Smooth muscle cell (in vitro differentiated cells): ENCODE data around the gene LIMS1. TPM values are rescaled to one million over a fixed set of nuclear protein-coding genes. Genes with fewer than 3 reads are reported as not detected.

Experiments used
- DNase-seq: peaks from one replicate; lab custom pipeline; 2025; ENCODE audit not compliant: unreplicated experiment; lab: John Stamatoyannopoulos, UW
- H2AFZ ChIP-seq: fragments of 200-600 bp; sonication (generic); 2 replicates; pipeline ENCODE4 v1.6.0; 2016; ENCODE audit warnings: antibody characterized with exemption, low read depth, mild to moderate bottlenecking
- H3F3A ChIP-seq: fragments of 200-600 bp; sonication (generic); 2 replicates; pipeline ENCODE4 v1.6.0; 2017; ENCODE audit warnings: antibody characterized with exemption, low read depth
- H3K27ac ChIP-seq: fragments of 200-600 bp; sonication (generic); 2 replicates; pipeline ENCODE4 v1.5.1; 2016; ENCODE audit warnings: low read depth, mild to moderate bottlenecking
- H3K27me3 ChIP-seq: fragments of 200-600 bp; sonication (generic); 2 replicates; pipeline ENCODE4 v1.6.1; 2016; ENCODE audit warnings: low read depth, mild to moderate bottlenecking
- H3K36me3 ChIP-seq: fragments of 200-600 bp; sonication (generic); 2 replicates; pipeline ENCODE4 v1.5.1; 2016; ENCODE audit warnings: low read depth
- H3K4me1 ChIP-seq: fragments of 200-600 bp; sonication (generic); 2 replicates; pipeline ENCODE4 v1.5.1; 2016; ENCODE audit warnings: low read depth
- H3K4me2 ChIP-seq: fragments of 200-600 bp; sonication (generic); 2 replicates; pipeline ENCODE4 v1.6.0; 2016; ENCODE audit warnings: mild to moderate bottlenecking
- H3K4me3 ChIP-seq: fragments of 200-600 bp; sonication (generic); 2 replicates; pipeline ENCODE4 v1.5.1; 2016; ENCODE audit warnings: mild to moderate bottlenecking
- H3K79me2 ChIP-seq: fragments of 200-600 bp; sonication (generic); 2 replicates; pipeline ENCODE4 v1.6.0; 2016; ENCODE audit warnings: low read depth, mild to moderate bottlenecking
- H3K9ac ChIP-seq: fragments of 200-600 bp; sonication (generic); 2 replicates; pipeline ENCODE4 v1.6.0; 2016; ENCODE audit warnings: low read depth
- H3K9me3 ChIP-seq: fragments of 200-600 bp; sonication (generic); replicated peaks from 2 replicates; pipeline ENCODE4 v1.5.1; 2016; ENCODE audit warnings: low read depth
- H4K20me1 ChIP-seq: fragments of 200-600 bp; sonication (generic); 2 replicates; pipeline ENCODE4 v1.6.0; 2016; ENCODE audit warnings: low read depth
- WGBS: methylation state at CpG from one replicate; pipeline ENCODE4 v1.1.7; 2016; ENCODE audit warnings: low lambda C conversion rate; 5-methylcytosine and 5-hydroxymethylcytosine counted together
- polyA plus RNA-seq: library from polyadenylated mRNA; unstranded; fragments of >200 nt; fragmentation: Nextera tagmentation; extraction: Ambion mirVana; gene quantifications from 2 replicates; pipeline ENCODE4 v1.2.1, GENCODE V29; 2016
- total RNA-seq: library from RNA; depleted of rRNA; stranded (reverse); fragments of >200 nt; gene quantifications from 2 replicates; pipeline ENCODE4 v1.2.3, GENCODE V29; 2014
- TF ChIP-seq, protein P1 (sequence below): fragments of 200-600 bp; sonication (generic); IDR thresholded peaks from 2 replicates; pipeline ENCODE4 v1.5.1; 2017; ENCODE audit warnings: borderline replicate concordance, mild to moderate bottlenecking, antibody characterized with exemption; ENCODE audit not compliant: insufficient read depth, poor library complexity, severe bottlenecking

LIMS1 gene
- total and polyA plus RNA-seq, 2 experiments from 2014 or later = 56.9 to 155 TPM

DNA sequence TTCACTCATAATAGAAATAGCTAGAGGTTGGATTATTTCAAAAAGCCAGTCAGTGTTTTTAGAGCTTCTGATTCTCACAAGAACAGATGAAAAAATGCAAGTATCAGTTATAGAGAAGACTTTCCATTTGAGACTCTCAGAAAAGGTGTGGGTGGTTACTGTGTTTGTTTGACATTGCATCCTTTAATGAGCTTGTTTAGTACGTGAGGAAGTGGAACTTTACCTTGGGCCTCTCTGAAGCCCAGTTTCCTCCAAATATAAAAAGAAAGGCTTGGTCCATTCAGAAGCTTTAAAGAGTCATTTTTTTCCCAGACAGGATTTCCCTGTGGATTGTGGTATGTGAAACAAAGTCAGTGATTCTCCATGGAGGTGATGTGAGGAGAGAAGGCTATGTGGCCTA is 95.1 kb downstream of the LIMS1 start:
- DNase-seq = no peak
- no peak overlapping the region for H3K9ac ChIP-seq
- 77% methylated on average over 1 of the region's 1 CpG for WGBS

GRCh38 chr2:108630567-108631405 is 96.5 kb downstream of the LIMS1 start:
- Histone ChIP-seq H3K36me3 (no peaks in the 10 kb centered on the region), H3K4me2 (no peak overlapping the region), H3K4me3 (no peak overlapping the region), H3K4me1 (peaks cover 4% of the 10 kb centered on the region), H3K9me3 (no peaks in the 10 kb centered on the region), H3K79me2 (peaks cover 94% of the 10 kb centered on the region), H2AFZ (no peak overlapping the region), H3K27ac (no peak overlapping the region), H4K20me1 (peaks cover 95% of the 10 kb centered on the region), H3K9ac (no peak overlapping the region), H3F3A (peaks cover 3% of the 10 kb centered on the region), H3K27me3 (no peaks in the 10 kb centered on the region)
- WGBS = 77% methylated on average over 5 of the region's 5 CpGs
- DNase-seq = no peak
- TF ChIP-seq, protein P1, sequence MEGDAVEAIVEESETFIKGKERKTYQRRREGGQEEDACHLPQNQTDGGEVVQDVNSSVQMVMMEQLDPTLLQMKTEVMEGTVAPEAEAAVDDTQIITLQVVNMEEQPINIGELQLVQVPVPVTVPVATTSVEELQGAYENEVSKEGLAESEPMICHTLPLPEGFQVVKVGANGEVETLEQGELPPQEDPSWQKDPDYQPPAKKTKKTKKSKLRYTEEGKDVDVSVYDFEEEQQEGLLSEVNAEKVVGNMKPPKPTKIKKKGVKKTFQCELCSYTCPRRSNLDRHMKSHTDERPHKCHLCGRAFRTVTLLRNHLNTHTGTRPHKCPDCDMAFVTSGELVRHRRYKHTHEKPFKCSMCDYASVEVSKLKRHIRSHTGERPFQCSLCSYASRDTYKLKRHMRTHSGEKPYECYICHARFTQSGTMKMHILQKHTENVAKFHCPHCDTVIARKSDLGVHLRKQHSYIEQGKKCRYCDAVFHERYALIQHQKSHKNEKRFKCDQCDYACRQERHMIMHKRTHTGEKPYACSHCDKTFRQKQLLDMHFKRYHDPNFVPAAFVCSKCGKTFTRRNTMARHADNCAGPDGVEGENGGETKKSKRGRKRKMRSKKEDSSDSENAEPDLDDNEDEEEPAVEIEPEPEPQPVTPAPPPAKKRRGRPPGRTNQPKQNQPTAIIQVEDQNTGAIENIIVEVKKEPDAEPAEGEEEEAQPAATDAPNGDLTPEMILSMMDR = no peak

More for the DNA sequence above, 95.1 kb downstream of the LIMS1 start:
- peaks cover 96% of the 10 kb centered on the region for H3K79me2 ChIP-seq
- no peaks in the 10 kb centered on the region for H3F3A ChIP-seq
- H3K27ac ChIP-seq = no peak overlapping the region
- no peak overlapping the region for H2AFZ ChIP-seq
- H3K36me3 ChIP-seq = no peaks in the 10 kb centered on the region
- H3K27me3 ChIP-seq = no peaks in the 10 kb centered on the region
- H4K20me1 ChIP-seq = peaks cover 94% of the 10 kb centered on the region
- H3K9me3 ChIP-seq = no peaks in the 10 kb centered on the region
- no peak overlapping the region for H3K4me3 ChIP-seq
- H3K4me1 ChIP-seq = peaks cover 4% of the 10 kb centered on the region
- TF ChIP-seq, protein P1 = no peak
- H3K4me2 ChIP-seq = no peak overlapping the region

GRCh38 chr2:108632332-108633160 is 98.3 kb downstream of the LIMS1 start:
- WGBS = 87% methylated on average over 5 of the region's 5 CpGs
- no peak for DNase-seq
- Histone ChIP-seq H3K4me3 (no peak overlapping the region), H3K9ac (no peak overlapping the region), H3K36me3 (no peaks in the 10 kb centered on the region), H3K27me3 (no peaks in the 10 kb centered on the region), H3K4me1 (peaks cover 9% of the 10 kb centered on the region), H4K20me1 (peaks cover 92% of the 10 kb centered on the region), H3F3A (peaks cover 7% of the 10 kb centered on the region), H3K27ac (no peak overlapping the region), H3K4me2 (no peak overlapping the region), H3K9me3 (no peaks in the 10 kb centered on the region), H2AFZ (no peak overlapping the region), H3K79me2 (peaks cover 81% of the 10 kb centered on the region)
- TF ChIP-seq, protein P1 = no peak
